ENCODE measurements around the gene ETAA1.

ETAA1 gene

DNA sequence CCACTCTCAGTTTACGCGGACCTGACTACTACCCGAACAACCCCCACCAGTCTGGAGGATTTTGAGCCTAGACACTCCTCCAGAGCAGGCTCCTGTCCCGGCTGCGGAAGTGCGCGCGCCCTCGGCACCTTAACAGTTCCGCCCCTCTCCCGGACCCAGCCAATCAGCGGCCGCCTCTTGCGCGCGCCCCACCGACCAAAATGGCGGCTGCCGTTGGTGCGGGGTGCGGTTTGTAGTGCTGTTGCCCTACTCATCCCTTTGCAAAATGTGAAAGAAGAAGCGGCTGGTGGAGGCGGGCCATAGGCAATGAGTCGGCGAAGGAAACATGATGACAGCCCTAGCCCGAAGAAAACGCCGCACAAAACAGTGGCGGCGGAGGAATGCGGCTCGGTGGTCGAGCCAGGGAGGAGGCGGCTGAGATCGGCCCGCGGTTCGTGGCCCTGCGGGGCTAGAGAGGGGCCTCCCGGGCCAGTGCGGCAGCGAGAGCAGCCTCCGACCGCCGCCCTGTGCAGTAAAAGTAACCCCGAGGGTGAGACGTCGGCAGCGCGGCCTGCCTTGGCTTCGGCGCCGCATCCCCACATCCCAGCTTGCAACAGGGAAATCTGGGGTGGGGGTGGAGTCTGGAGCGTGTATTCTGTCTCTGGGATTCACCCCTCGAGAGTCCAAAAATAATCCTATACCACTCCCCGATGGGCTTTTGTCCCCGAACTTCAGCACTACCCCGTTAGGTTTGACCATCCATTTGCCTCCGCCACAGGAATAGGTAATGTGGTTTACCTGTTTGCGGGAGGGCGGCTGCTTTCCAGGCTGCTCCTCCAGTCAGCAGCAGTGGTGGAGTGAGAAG lies at the start of gene ETAA1:
Gene ETAA1 (plus strand): TSS at position 191 of the 844 bp plus-strand sequence. CDS start 116 bp downstream, at position 307.
- DNase-seq (ENCODE audit: low spot score): peak; percentile 94
- no peak for TF ChIP-seq CTCF (IDR thresholded peaks at IDR 0.05; ENCODE audit: extremely low read depth, insufficient read depth, missing control alignments)
- in situ Hi-C loops (cut with MboI; ENCODE audit: low pct_unique_long_range_greater_than_20kb, low sequenced_read_pairs, unreplicated experiment): no loop called here

DNA sequence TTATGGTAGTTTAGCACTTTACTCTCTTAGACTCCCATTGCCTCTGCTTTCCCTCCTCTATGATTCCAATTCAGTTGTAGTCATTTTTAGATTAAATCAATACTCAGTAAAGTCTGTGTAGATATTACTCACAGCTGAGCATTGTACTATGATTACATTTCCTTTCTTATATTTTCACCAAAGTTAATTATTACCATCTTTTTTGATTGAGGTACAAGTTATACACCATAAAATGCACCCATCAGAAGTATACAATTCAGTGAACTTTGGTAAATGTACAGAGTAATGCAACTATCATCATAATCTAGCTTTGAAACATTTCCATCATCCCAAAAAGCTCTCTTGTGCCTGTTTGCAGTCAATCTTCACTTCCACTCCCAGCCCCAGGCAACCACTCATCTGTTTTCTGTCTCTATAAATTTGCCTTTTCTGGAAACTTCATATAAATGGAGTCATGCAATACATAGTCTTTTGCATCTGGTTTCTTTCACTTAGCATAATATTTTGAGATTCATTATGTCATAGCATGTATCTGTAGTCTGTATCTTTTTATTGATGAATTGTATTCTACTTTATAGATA lies 30.2 kb upstream of the ETAA1 start:
- in situ Hi-C loops (cut with MboI; ENCODE audit: low pct_unique_long_range_greater_than_20kb, low sequenced_read_pairs, unreplicated experiment): no loop called here
- DNase-seq (ENCODE audit: low spot score): no peak
- TF ChIP-seq CTCF (IDR thresholded peaks at IDR 0.05; ENCODE audit: extremely low read depth, insufficient read depth, missing control alignments): no peak

- in situ Hi-C loops (cut with MboI; ENCODE audit: low pct_unique_long_range_greater_than_20kb, low sequenced_read_pairs, unreplicated experiment): no loop called here
- no peak for DNase-seq (ENCODE audit: low spot score)
- no peak for TF ChIP-seq CTCF (IDR thresholded peaks at IDR 0.05; ENCODE audit: extremely low read depth, insufficient read depth, missing control alignments)
Measured at GRCh38 chr2:67374481-67374880, 22.7 kb upstream of the ETAA1 start.

DNA sequence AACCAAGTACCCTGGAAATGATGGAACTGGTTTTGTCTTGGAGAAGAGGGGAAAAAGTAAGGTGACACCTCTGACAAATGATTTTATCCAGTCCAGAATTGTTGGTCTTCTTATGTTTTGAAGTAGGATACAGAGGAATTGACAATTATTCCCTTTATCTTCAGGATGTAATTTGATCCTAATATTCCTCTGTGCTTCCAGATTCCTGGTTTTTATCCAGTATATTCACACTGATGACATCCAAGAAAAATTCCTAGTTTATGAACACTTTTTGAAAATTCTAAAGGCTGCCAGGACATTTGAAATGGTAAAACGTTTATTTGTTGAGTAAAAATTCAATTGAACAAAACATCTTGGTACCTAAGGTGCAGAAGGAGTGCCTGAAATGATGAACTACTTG lies 22.2 kb upstream of the ETAA1 start:
- no peak for DNase-seq (ENCODE audit: low spot score)
- TF ChIP-seq CTCF (IDR thresholded peaks at IDR 0.05; ENCODE audit: extremely low read depth, insufficient read depth, missing control alignments): no peak
- in situ Hi-C loops (cut with MboI; ENCODE audit: low pct_unique_long_range_greater_than_20kb, low sequenced_read_pairs, unreplicated experiment): no loop called here

GRCh38 chr2:67378555-67378954 lies 18.6 kb upstream of the ETAA1 start:
- DNase-seq (ENCODE audit: low spot score): no peak
- in situ Hi-C loops (cut with MboI; ENCODE audit: low pct_unique_long_range_greater_than_20kb, low sequenced_read_pairs, unreplicated experiment): no loop called here
- TF ChIP-seq CTCF (IDR thresholded peaks at IDR 0.05; ENCODE audit: extremely low read depth, insufficient read depth, missing control alignments): no peak

- no peak for DNase-seq (ENCODE audit: low spot score)
- TF ChIP-seq CTCF (IDR thresholded peaks at IDR 0.05; ENCODE audit: extremely low read depth, insufficient read depth, missing control alignments): no peak
- in situ Hi-C loops (cut with MboI; ENCODE audit: low pct_unique_long_range_greater_than_20kb, low sequenced_read_pairs, unreplicated experiment): no loop called here
Measured at GRCh38 chr2:67379048-67379447, 18.1 kb upstream of the ETAA1 start.

All from GM13977 (cell line).